GM18517 (cell line): ENCODE data around the gene NR4A3.
A peak's percentile ranks its signal among the peaks of the same experiment; 100 is the strongest.
"Not testable (repeated sequence)": the region's sequence is repeated elsewhere in the genome, so short reads cannot be mapped to it uniquely, and the experiment has no call there.

Source experiments
- ATAC-seq: cut with Tn5 transposase; IDR thresholded peaks from one replicate; pipeline ENCODE4 v1.9.1; 2021; ENCODE audit warnings: mild to moderate bottlenecking, moderate library complexity; ENCODE audit not compliant: unreplicated experiment

The NR4A3 gene

DNA sequence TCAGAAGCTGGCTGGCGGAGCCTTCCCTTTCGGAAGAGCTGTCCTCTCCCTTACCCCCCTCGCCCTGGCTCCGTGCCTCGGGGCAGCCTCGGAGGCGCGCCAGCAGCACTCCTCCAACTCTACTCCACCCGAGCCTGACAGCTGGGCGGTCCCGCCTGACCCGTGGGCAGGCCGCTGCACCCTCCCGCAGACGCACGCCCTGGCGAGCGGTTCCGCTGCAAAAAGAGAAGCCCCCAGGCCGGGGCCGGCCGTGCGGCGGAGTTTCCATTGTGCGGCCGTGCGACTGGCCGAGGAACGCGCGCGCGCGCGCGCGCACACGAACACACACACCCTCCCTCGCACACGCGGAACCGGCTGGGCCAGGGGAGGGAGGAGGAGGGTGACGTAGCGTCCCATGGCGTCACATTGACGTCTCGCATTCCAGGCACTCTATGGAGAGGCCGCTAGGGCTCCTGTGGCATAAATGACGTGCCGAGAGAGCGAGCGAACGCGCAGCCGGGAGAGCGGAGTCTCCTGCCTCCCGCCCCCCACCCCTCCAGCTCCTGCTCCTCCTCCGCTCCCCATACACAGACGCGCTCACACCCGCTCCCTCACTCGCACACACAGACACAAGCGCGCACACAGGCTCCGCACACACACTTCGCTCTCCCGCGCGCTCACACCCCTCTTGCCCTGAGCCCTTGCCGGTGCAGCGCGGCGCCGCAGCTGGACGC, at the start of gene NR4A3:
TSS of gene NR4A3 (plus strand) at position 490 of the 713 bp plus-strand sequence. CDS start 6,158 bp downstream, outside the sequence.
- ATAC-seq = peak; percentile 35

DNA sequence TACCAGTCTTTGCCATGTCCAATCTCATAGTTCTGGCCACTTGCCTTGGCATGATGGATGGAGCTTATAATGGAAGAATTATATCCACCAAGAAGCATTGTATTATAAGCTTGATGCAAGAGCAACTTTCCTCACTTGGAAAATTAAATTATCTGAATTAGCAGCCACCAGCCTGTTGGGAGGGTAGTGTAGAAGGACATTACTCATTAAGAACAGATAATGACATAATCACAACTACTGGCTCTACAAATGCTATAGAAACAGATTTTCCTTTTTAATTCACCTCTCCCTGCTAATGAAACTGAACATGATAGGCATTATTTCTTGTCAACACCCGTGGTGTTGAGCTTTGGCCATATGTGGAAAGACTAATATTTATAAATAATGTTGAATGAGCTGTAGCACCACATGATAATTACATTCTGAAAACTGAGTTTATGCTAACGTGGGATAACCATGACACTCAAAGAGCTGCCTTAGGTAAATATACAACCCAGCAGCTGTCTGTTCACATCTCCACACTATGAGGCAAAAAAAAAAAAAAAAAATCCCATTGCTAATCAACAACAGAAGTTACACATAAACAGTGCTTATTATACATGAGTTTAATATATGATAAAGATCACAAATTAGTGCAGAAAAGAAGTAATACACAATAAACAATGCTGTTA, 48.1 kb upstream of the NR4A3 start:
- no peak for ATAC-seq

DNA sequence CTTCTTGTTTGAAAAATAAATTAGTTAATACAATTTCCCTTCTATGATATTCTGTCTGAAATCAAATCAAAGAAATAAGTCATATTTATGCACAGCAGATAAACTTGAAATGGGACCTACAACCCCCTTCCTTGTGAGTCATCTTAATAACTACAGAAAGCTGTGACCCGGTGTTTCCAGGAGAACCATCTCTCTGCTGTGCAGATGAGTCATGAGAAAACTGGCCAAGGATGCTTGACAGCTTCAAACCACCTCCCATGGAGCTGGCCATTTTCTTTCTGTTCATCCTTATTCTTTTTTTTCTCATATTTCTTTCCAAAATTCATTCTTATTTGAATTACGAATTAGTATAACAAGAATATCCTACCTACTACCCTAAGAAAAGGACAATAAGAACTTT, 43.4 kb upstream of the NR4A3 start:
- no peak for ATAC-seq

DNA sequence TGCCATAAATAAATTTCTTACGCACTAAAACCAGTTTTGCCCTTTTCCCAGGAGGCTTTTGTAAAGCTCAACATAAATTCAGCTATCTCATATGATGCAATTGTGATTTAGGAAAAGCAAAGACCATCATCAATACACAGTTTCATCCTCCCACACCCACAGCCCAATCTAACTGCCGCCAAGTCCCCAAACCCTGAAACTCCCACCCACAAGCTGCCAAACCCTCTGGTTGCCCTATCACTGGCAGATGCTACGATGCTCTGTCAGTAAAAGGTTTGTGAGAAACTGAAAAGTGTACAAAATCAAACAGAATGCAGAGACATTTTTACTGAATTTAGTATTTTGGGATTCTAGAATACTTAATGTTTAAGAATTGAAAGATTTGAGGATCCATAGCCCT, 42.8 kb upstream of the NR4A3 start:
- no peak for ATAC-seq

DNA sequence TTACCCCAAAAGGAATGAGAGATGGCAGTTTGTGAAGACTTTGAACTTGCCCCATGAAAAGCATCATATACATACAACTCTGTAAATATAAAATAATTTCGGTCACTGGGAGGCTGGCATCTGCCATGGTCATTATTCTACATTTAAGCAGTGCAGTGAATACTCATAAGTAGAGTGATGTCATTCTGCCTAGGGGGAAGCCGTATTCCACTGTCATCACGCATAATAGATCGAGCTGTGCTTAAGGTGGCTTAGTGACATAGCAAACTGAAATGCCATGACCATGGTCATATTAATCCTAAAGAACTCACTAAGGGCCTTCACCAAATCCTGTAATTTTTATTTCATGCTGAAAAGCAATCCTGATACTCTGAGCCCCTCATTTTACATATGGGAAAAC, 42.4 kb upstream of the NR4A3 start:
- no peak for ATAC-seq

DNA sequence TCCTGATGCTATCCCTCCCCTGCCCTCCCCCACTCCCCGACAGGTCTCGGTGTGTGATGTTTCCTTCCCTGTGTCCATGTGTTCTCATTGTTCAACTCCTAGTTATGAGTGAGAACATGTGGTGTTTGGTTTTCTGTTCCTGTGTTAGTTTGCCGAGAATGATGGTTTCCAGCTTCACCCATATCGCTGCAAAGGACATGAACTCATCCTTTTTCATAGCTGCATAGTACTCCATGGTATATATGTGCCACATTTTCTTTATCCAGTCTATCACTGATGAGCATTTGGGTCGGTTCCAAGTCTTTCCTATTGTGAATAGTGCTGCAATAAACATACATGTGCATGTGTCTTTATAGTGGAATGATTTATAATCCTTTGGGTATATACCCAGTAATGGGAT, 39.3 kb upstream of the NR4A3 start:
- ATAC-seq = not testable (repeated sequence)

DNA sequence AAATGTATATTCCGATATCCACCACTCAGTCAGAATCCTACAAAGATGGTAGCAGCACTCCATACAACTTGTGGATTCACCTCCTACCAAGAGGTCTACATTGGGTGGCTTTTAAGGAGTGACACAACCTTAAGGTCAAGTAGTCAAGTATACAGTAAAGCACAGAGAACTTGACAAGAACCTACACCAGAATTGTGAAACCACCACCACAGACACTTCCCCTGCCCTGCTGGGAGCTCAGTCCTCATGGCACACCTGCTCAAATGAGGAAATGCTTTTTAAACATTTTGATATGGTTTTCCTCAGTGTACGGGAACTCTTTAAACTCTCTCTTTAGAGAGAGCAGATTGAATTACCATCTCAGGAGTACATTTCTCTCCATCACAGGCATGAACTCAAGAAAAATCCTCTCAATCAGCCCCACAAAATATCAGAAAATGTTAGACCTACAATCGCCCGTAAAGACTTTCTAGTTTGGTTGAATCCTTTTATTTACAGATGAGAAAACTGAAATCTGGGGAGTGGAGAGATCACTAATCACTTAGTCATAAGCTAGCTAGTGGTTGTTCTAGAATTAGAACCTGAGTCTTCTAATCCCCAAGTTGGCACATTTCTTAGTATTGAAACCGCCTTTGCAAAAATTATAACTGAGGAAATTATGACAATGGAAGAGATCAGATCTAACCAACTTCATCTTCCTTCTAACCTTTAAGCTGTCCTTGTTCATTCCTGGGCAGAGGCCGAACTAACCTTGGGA, 38.5 kb upstream of the NR4A3 start:
- ATAC-seq = no peak

DNA sequence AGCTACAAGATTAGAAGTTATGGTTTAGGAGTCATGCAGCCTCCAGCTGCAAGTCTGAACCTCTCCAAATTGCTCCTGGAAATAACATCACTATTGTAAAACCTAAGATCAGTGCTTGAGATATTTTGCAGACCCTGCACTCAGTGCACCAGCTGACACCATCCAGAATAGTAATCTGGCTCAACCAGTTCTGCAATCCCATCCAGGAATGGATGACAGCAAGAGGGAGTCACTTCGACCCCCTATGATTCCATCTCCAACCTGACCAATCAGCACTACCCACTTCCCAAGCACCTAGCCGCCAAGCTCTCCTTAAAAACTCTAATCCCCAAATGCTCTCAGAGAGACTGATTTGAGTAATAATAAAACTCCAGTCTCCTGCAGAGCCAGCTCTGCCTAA, 37.9 kb upstream of the NR4A3 start:
- no peak for ATAC-seq

DNA sequence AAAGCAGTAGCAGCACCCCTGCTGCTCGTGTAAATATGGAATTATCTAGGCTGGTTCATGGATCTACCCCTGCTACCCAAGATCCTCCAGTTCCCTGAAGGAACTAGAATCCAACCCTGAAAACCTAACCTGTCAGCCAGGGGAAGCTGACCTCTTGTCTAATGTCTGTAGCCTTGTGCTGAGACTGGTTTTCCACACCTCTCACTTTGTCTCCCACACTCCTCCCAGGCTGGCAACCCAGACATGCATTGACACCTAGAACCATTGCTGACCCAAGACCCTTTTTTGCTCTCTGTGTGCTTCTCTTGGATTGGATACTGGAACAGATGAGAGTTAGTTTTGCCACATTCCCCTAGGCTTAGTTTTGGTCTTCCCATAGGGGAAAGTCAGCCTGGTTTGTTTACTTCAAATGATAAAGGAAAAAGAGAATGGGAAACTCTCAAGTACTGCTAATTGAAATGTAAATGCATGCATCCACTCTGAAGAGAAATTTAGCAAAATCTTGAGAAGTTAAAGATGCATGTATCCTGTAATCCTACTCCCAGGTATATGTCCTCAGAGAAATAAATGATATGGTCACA, 36.6 kb upstream of the NR4A3 start:
- ATAC-seq = no peak

DNA sequence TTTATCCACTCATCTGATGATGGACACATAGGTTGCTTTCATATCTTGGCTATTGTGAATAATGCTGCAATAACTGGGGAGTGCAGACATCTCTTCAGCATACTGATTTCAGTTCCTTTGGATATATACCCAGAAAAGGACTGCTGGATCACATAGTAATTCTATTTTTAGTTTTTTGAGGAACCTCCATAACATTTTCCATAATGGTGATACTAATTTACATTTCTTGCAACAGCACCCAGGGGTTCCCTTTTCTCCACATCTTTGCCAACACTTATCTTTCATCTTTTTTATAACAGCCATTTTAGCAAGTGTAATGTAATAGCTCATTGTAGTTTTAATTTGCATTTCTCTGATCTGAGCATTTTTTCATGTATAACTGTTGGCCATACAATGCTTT, 34.1 kb upstream of the NR4A3 start:
- ATAC-seq = no peak

DNA sequence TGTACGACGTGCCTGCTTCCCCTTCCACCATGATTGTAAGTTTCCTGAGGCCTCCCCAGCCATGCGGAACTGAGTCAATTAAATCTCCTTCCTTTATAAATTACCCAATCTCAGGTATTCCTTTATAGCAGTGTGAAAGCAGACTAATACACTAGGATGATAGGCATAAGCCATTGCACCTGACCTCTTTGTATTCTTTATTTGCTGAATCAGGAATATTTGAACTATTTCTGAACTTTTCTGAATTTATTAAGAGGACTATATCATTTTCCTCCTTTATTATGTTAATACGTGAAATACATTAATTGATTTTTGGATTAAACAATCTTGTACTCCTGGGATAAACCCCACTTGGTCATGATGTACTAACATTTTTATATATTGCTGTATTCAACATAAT, 28.2 kb upstream of the NR4A3 start:
- ATAC-seq = no peak

DNA sequence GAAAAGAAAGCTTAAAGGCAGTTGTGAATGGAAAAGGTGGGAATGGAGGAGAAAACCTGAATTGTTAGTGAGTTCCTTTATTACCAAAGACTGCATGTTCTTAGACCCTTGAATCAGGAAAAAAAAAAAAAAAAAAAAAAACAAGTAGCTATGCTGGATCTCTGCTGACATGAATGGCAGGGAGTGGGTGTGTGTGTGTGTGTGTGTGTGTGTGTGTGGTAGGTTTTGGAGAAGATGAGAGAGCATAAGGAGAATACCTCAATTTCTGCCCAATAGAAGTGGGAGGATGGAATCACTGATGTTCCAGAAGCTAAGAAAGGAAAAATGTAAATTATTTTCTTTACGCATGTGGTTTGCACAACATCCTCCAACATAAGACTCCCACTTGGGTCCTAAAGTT, 25.5 kb upstream of the NR4A3 start:
- ATAC-seq = no peak

DNA sequence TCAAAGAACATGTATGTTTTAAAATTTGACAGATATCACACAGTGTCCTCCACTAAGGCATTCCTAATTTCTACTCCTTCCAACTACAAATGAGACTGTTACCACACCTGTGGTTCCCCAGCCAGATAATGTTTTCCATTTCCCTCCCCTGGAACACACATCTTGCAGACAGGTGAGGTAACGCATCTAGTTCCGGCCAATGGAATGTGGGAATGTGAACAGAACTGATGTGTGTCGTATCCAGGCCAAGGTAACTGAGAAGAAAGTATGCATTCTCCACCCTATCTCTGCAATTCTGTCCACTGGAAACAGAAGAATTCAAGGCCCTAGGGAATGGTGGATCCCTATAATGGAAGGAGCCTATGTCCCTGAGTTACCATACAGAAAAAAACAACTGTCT, 19.9 kb upstream of the NR4A3 start:
- ATAC-seq = no peak

DNA sequence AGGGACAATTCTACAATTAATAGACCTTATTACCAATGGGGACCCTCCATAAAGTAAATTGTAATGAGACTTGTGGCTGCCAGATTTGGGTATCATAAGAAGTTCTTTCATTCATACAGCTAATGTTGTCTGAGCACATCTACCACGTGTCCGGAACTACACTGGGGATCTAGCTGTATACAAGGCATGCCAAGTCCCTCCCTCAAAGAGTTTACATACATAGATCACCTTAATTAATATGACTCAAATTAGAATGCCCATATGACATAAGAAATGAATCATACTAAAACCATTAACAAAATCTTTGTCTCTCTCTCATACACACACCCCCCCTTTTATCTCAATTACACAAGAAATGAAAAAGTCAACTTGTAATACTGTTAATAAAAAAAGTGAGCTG, 18.0 kb upstream of the NR4A3 start:
- ATAC-seq = no peak

DNA sequence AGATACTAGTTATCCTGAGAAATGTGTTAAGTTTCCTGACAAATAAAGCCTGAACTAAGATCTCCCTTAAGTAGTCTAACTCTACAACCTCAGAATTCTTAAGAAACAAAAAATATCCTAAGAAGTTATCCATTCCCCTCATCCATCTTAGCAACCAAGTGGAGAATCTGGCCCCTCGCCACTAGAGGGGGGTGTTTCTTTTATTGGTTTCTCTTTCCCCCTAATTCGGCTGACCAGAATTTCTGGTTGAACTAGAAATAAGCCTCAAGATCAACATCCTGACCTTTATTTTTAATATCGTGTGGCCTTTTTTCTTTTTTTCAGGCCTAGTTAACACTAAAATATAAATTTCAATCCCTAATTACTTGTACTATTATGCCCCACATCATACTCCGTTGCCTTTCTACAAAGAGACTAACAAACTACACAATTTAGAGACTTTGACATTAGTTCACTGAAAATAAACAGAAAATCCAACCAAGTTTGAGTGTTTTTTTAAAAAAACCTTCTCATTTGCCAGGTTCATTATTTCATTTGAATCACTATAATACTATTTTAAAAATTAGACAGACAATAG, 14.3 kb upstream of the NR4A3 start:
- ATAC-seq = no peak

DNA sequence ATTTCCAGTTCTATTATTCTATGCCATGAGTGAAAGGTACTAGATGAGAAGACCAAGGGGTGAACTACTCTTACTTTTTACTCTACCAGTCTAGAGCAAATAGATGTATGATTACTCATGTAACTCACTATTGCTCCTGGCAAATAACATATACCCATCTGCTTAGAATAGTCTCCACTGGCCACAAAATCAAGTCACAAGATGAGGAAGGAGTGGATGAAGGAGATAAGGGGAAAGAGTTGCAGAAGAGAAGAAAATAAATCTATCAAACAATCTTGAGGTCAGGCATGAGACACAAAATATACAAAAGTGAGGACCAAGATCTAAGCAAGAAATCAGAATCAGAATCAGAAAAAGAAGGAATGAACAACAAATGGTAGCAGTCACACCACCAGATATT, 13.7 kb upstream of the NR4A3 start:
- no peak for ATAC-seq

DNA sequence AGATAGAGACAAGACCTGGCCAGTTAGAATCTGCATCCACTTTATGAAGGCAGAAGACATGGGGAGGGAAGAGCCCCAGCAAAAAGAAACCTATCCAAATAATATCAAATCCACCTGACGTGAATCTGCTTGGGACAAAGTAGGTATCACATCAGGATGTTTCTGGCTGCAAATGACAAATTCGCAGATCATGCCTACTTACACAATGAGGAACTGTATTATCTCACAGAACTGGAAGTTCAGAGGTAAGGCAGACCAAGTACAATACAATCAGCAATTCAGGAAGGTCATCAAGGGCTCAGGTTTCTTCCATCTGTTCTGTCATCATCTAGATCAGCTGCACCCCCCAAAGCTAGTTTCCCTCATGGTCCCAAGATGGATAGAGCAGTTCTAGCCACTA, 13.2 kb upstream of the NR4A3 start:
- no peak for ATAC-seq

DNA sequence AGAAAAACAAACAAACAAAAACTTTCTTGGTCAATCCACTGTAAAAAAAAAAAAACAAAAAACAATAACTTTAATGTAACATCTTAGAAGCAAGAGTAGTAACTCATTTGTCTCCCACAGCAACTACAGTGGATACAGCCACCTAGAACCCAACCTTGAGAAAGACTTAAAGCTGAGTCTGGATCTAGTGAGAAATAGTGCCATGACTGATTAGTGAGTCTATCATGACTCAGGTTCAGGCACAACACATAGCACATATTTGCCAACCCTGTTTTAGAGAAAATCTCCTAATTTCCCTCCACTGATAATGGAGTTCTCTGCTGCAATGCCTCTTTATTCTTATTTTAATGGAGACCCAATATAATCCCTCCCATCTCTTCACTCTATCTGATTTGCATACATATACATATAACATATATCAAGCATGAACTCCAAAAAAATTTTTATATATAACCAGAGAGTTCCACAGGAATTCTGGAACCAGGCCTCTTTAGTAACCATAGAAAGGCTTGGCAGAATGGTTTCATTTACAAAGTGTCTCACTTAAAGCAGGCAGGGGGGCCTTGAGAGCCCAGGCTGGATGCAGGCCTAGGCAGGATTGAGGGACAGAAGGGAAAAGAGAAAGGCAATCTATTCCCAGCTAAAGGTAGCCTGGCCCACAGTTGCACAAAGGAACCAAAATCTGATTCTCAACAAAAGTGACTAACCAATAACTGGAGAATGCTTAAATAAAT, 11.9 kb upstream of the NR4A3 start:
- ATAC-seq = no peak

DNA sequence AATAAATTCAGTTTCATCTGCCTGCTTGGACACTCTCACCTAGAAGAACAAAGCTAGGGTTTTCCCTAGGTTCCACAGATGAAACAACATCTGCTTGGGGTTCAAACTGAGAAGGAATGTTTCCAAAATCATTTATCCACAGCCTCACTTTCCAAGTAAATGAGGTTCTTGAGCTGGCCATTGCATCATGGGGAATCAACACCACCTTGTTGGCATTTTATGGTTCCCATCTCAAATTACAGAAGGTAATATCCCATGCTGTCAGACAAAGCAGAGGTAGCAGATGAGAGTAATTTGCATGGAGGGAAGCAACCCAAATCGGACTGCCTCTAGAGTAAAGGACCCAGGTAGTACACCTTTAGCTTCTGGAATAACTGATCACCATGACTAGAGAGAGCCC, 10.5 kb upstream of the NR4A3 start:
- ATAC-seq = no peak

DNA sequence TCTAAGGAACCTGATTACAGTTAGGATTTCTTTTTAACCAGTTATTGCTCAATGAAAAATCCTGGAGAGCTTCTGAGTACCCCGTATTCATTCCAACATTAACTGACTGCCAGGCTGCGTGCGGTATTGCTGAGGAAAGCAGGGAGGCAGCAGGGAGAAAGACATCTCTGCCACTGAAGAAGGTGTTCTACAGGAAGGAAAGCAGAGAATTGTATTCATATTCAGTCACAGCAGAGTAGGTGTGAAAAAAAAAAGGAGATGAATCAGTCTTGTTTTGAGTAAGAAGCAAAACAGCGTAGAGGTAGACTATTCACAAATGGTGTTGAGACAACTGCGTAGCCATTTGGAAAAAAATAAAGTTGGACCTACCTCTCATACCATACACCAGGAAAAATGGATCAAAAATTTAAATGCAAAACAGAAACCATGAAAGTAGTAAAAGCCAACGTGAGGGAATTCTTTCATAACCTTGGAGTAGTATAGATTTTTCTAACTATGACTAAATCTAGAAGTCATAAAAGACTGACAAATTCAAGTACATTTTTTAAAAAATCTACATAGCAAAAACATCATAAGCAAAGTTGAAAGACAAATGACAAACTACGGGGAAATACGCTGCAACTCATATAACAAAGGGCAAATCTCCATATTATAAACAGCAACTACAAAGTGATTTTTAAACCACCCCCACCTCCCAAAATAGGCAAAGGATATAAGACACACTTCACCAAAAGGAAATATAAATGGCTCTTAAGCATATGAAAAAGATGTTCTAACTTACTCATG, 9.9 kb upstream of the NR4A3 start:
- peak; percentile 71 for ATAC-seq
